Gastroesophageal sphincter (tissue), 4 donors: ENCODE results near the gene TCF12. TPM values are rescaled to one million over a fixed set of nuclear protein-coding genes. Genes with fewer than 3 reads are reported as not detected.

Experiments
- ATAC-seq: fragments of 150-250 bp; one replicate; pipeline ENCODE4 v1.9.1; 2016; ENCODE audit warnings: mild to moderate bottlenecking, moderate library complexity
- H3K27ac ChIP-seq, 4 donors: fragments of 200-600 bp; sonication (generic) in 3 of 4; 1 replicate in 3 of 4; 2 replicates in 1 of 4; pipeline ENCODE4 v1.5.1; 2016 to 2019
- H3K27me3 ChIP-seq: fragments of 200-600 bp; sonication (generic); one replicate; pipeline ENCODE4 v1.5.1; 2019
- H3K36me3 ChIP-seq, 2 donors: fragments of 200-600 bp; sonication (generic); one replicate each; pipeline ENCODE4 v1.5.1; 2019; ENCODE audit warnings: control low read depth in 1 of 2
- H3K4me1 ChIP-seq, 3 donors: fragments of 200-600 bp; sonication (generic); 1 replicate in 2 of 3; 2 replicates in 1 of 3; pipeline ENCODE4 v1.5.1; 2016 to 2019; ENCODE audit warnings: control low read depth in 2 of 3
- H3K4me3 ChIP-seq, 2 donors: fragments of 200-600 bp; sonication (generic); one replicate each; pipeline ENCODE4 v1.5.1; 2019; ENCODE audit warnings: mild to moderate bottlenecking in 1 of 2, moderate library complexity in 1 of 2
- H3K9me3 ChIP-seq, 3 donors: fragments of 200-600 bp; sonication (generic); one replicate each; pipeline ENCODE4 v1.5.1; 2017 to 2019; ENCODE audit warnings: control low read depth in 2 of 3
- CTCF ChIP-seq, 4 experiments: fragments of 200-600 bp in 2 of 4; fragments of 450-650 bp in 2 of 4; sonication (generic) in 1 of 4; IDR thresholded peaks; one replicate each; pipeline ENCODE4 v1.5.1; 2017 to 2019; ENCODE audit warnings: antibody characterized with exemption in 4 of 4, mild to moderate bottlenecking in 2 of 4, moderate library complexity in 2 of 4
- EP300 ChIP-seq: sonication (generic); formaldehyde crosslinking; IDR thresholded peaks from one replicate; pipeline ENCODE4 v1.6.1; 2017; ENCODE audit warnings: antibody characterized with exemption, mild to moderate bottlenecking
- POLR2A ChIP-seq, 2 donors: fragments of 450-650 bp; IDR thresholded peaks; one replicate each; pipeline ENCODE4 v1.6.1; 2017; ENCODE audit warnings: antibody characterized with exemption in 2 of 2, mild to moderate bottlenecking in 2 of 2, moderate library complexity in 1 of 2
- POLR2AphosphoS5 ChIP-seq: sonication (generic); formaldehyde crosslinking; IDR thresholded peaks from one replicate; pipeline ENCODE4 v1.6.1; 2017; ENCODE audit warnings: antibody characterized with exemption
- WGBS, 2 donors: methylation state at CpG; one replicate each; pipeline ENCODE4 v1.1.5; 2018; ENCODE audit warnings: low coverage in 1 of 2; 5-methylcytosine and 5-hydroxymethylcytosine counted together
- total RNA-seq, 4 donors: library from RNA; depleted of rRNA; stranded (reverse); fragments of >200 nt; gene quantifications; one replicate each; pipeline ENCODE4 v1.1.0, GENCODE V29; 2016

The TCF12 gene
- total RNA-seq, 4 donors from 2014 or later, result 78.1 to 194 (median 154) TPM

- WGBS, 2 donors, result 77 to 80% methylated on average over 2 to 13 of the region's 13 CpGs
- TF ChIP-seq POLR2A (IDR thresholded peaks at IDR 0.05) (no peak), CTCF (IDR thresholded peaks at IDR 0.05) (no peak), EP300 (no peak), POLR2AphosphoS5 (no peak)
These were observed 403.6 kb downstream of the TCF12 start for GRCh38 chr15:57321973-57322601.

GRCh38 chr15:57322602-57323250, 404.3 kb downstream of the TCF12 start:
- Histone ChIP-seq H3K36me3 (no peaks in the 10 kb centered on the region), H3K4me3 (no peak overlapping the region), H3K4me1 (peaks cover 0 to 11% (median 3%) of the 10 kb centered on the region in 3 donors), H3K27ac (no peak overlapping the region), H3K9me3 (no peaks in the 10 kb centered on the region), H3K27me3 (no peaks in the 10 kb centered on the region)
- no peak for TF ChIP-seq CTCF (IDR thresholded peaks at IDR 0.05)
- no peak for TF ChIP-seq EP300
- TF ChIP-seq POLR2AphosphoS5, result no peak
- no peak for TF ChIP-seq POLR2A (IDR thresholded peaks at IDR 0.05)
- no peak for ATAC-seq
- 92 to 100% methylated on average over 3 to 10 of the region's 11 CpGs for WGBS, 2 donors

More at GRCh38 chr15:57321973-57322601, 403.6 kb downstream of the TCF12 start:
- Histone ChIP-seq H3K4me3 (no peak overlapping the region), H3K9me3 (no peaks in the 10 kb centered on the region), H3K27me3 (no peaks in the 10 kb centered on the region), H3K27ac (no peak overlapping the region), H3K36me3 (no peaks in the 10 kb centered on the region), H3K4me1 (peaks cover 0 to 11% (median 3%) of the 10 kb centered on the region in 3 donors)
- no peak for ATAC-seq

- Histone ChIP-seq H3K27ac (no peak overlapping the region), H3K36me3 (no peaks in the 10 kb centered on the region), H3K4me1 (peaks cover 0 to 11% (median 3%) of the 10 kb centered on the region in 3 donors), H3K27me3 (no peaks in the 10 kb centered on the region), H3K4me3 (no peak overlapping the region), H3K9me3 (no peaks in the 10 kb centered on the region)
- WGBS, 2 donors, result 100% methylated on average over 3 of the region's 12 CpGs; no CpG with 5 or more reads in 1 of the 2 donors
- no peak for ATAC-seq
- no peak for TF ChIP-seq POLR2A (IDR thresholded peaks at IDR 0.05)
These were observed 404.9 kb downstream of the TCF12 start for GRCh38 chr15:57323299-57323805.

- no peaks in the 10 kb centered on the region for H3K27me3 ChIP-seq
- ATAC-seq, result no peak
- H3K4me1 ChIP-seq, result peaks cover 0 to 11% (median 3%) of the 10 kb centered on the region in 3 donors
- no peak overlapping the region for H3K4me3 ChIP-seq
- TF ChIP-seq EP300, result no peak
- TF ChIP-seq POLR2AphosphoS5, result no peak
- H3K9me3 ChIP-seq, result no peaks in the 10 kb centered on the region
- no peaks in the 10 kb centered on the region for H3K36me3 ChIP-seq
- no peak overlapping the region for H3K27ac ChIP-seq
- WGBS, 2 donors, result 56% methylated on average over 2 of the region's 6 CpGs; no CpG with 5 or more reads in 1 of the 2 donors
These were observed 405.6 kb downstream of the TCF12 start for GRCh38 chr15:57323806-57324589.

- no peaks in the 10 kb centered on the region for H3K9me3 ChIP-seq
- H3K36me3 ChIP-seq, result no peaks in the 10 kb centered on the region
- no peaks in the 10 kb centered on the region for H3K27me3 ChIP-seq
- no peak for ATAC-seq
- TF ChIP-seq CTCF (IDR thresholded peaks at IDR 0.05), result no peak
- TF ChIP-seq POLR2A (IDR thresholded peaks at IDR 0.05), result no peak
- no peak for TF ChIP-seq POLR2AphosphoS5
- TF ChIP-seq EP300, result no peak
- H3K27ac ChIP-seq, result no peak overlapping the region
- H3K4me3 ChIP-seq, result no peak overlapping the region
- WGBS, 2 donors, result 37 to 59% methylated on average over 2 to 3 of the region's 3 CpGs
- H3K4me1 ChIP-seq, result peaks cover 0 to 11% (median 3%) of the 10 kb centered on the region in 3 donors
These were observed 406.1 kb downstream of the TCF12 start for GRCh38 chr15:57324590-57324890.
